ENCODE data around the gene ZNF335.
"Not testable (repeated sequence)": the region's sequence is repeated elsewhere in the genome, so short reads cannot be mapped to it uniquely, and the experiment has no call there.

The ZNF335 gene

DNA sequence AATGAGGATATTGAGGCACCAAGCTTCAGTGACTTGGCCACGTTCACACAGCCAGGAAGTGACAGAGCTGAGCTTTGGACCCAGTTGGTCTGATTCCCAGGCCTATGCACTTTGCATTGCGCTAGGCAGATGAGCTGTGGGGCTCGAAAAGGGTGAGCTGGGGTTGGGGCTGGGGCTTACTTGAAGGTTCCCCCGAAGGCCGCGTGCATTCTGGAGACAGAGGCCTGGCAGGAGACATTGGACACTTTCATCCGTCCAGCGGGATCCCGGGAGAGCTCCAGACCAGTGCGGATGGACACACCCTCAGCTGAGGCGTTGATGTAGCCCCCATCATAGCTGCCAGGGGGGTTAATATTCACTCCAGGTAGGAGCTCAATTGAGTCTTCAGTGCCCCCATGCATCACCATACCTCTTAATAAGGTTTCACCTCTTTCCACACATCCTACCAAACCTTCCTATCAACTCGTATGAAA, 62.6 kb downstream of the ZNF335 start:
- no peak for DNase-seq

DNA sequence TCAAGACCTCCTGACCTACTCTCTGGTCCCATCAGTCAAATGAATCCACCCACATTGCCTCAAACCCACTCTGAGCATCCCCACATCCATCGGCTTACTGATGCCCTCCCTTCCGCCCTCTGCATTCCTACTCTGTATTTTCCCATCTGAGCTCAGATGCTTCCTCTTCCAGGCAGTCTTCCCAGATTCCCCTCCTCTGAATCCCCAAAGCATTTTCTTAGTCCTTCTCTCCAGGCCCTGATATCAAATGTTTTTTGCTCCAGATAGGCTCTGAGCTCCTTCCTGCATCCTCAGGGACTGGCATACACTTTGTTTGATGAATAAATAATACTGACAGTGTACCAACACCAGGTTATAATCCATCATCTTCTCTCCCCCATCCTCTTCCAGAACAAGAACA, 63.9 kb downstream of the ZNF335 start:
- no peak for DNase-seq

GRCh38 chr20:45907219-45907948, 64.6 kb downstream of the ZNF335 start:
- DNase-seq: no peak

DNA sequence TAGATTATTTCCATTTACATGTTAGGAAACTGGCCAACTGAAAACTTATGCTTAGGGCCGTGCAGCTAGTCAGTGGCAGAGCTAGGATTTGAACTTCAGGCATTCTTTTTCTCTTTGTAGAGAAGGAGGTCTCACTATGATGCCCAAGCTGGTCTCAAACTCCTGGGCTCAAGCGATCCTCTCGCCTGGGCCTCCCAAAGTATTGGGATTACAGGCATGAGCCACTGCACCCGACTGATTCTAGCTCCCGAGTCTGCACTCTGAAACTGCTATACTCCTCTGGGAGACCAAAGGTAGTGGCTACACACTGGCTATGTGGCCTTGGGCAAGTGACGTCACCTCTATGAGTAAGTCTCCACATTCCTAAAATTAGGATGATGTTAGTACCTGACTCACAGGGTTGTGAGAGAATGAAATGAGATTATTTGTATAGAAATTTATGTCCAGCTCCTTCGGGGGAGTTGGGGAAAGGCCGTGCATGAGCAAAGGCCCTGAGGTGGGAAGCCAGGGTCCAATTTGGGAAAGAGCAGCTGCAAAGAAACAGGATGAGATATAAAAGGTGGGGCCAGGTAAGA, 66.4 kb downstream of the ZNF335 start:
- no peak for DNase-seq

DNA sequence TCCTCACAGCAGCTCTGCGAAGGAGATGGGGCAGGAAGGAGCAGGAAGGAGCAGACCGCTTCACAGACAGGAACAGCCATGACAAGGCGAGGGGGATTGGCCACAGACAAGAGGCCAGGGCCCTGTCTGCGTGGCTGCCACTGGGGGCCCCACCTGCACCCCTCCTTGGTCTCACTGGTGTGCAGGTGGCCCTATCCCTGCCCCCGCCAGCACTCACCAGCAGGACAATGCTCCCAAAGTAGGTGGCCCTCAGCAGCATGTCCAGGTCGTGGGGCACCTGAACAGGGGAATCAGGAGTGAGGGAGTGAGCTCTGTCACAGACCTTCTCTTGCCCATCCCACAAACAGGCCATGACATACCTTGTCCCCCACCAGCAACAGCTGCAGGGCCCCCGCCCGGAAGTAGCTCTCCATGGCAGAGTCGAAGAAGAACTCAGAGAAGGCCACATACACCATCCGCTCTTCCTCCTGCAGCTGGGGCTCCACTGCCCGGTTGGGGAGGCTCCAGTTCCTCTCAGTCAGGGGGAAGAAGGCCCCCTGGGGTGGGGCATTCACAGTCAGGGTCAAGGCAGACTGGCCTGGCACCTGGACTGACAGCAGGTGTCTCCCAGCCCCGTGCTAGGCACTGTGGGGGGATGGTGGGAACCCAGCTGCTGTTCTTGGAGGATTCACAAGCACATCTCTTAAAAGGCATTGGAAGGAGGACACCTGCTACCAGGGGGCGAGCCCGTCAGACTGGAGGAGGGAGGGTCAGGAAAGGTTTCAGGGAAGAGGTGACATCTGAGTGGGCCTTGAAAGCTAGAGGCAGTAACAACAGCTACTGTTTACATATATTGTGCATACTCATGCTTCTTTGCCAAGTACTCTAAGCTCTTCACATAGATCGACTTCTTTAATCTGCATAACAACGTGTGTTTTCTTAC, 67.2 kb downstream of the ZNF335 start:
- DNase-seq: no peak

GRCh38 chr20:45902199-45902701, 69.8 kb downstream of the ZNF335 start:
- DNase-seq: no peak

DNA sequence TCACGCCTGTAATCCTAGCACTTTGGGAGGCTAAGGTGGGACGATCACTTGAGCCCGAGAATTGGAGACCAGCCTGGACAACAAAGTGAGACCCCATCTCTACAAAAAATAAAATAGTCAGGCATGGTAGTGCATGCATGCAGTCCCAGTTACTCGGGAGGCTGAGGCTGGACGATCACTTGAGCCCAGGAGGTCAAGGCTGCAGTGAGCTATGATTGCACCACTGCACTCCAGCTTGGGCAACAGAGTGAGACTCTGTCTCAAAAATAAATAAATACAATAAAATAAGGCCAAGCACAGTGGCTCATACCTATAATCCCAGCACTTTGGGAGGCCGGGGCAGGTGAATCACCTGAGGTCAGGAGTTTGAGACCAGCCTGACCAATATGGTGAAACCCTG, 70.7 kb downstream of the ZNF335 start:
- DNase-seq: not testable (repeated sequence)

GRCh38 chr20:45899046-45899835, 72.8 kb downstream of the ZNF335 start:
- DNase-seq: no peak
